ENCODE measurements around the gene GPC4.

Gene GPC4

GRCh38 chrX:133415276-133416105, at the start of gene GPC4:
Gene GPC4 (minus strand): TSS chrX:133415489. CDS start chrX:133414965, 524 bp downstream.
- peak; percentile 71 for DNase-seq

DNA sequence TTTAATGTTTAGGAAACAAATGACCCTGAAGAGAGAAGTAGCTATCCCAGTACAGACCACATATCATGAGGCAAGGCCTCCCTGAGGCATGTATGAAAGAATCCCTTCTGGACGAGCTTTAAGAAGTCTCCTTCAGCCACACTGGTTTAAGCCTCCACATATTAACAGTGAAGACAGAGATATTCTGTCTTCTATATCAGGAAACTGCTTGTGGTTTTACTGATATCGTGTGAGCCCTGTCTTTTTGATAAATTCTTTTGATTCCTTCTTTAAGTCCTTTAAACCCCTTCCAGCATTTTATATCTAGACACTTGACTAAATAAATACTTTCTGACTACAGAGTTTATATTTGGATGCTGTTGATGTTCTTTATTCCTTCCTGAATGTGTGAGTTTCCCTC, 45.9 kb upstream of the GPC4 start:
- no peak for DNase-seq

DNA sequence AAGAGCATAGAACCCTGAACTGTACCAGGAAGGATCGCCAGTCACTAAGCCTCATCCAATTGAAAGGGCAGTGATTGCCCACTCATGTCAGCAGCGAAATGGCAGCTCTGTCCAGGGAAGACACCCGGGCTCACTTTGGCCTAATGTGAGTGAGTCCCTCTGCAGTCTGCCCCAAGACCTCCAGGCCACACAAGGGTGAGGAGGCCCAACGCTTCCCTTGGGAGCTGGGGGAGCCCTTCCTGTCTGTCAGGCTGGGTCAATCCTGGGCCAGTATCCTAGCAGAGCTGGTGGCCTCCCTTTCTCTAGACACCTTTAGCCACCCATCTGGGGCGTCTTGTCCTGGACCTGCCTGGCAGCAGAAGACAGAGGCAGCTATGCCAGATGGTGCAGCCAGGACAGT, 39.6 kb upstream of the GPC4 start:
- DNase-seq, result no peak

- DNase-seq, result no peak
Observed at GRCh38 chrX:133454491-133454914, 39.2 kb upstream of the GPC4 start.

DNA sequence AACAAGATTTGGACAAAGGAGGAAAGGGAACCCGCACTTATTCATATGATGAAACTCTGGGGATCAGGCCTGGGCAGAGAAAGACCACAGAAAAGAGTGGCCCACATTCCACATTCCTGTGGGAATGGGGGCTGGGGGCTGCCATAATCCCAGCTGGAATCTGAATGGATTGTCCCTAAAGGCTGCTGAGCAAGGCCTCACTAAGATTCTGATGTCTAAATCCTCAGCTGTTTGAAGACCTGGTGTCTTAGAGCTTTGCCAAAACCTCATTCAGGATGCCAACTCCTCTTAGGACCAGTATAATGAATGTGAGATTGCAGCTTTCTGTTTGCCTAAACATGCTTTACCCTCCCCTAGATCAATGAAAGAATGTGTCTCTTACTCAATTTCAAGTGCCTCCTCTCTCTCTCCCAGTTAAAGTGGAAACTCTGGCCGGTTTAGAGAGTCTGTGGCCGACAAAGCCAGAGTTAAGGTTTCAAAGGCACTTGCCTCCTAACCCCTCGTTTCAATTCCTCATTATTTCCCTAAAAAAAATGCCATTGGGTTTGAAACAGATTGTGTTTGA, 33.3 kb upstream of the GPC4 start:
- DNase-seq, result peak; percentile 74

GRCh38 chrX:133444952-133445831, 29.9 kb upstream of the GPC4 start:
- no peak for DNase-seq

DNA sequence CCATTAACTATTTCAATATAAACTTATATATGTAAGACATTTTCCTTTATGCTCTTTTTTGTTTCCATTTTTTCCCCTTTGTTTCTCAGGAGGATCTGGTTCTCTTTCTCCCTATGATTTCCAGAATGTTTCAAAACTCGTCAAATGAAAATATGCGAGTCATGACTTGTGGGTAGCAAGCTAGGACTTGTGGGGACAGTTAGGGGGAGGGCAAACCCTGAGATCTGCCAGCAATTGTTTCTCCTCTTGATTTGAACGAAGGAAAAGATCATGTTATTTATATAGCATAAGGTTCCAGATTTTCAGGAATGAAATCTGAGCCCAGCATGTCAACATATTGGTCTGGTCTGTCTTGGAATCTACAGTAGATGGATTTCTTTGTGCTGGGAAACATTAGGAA, 28.9 kb upstream of the GPC4 start:
- DNase-seq, result peak; percentile 41

DNA sequence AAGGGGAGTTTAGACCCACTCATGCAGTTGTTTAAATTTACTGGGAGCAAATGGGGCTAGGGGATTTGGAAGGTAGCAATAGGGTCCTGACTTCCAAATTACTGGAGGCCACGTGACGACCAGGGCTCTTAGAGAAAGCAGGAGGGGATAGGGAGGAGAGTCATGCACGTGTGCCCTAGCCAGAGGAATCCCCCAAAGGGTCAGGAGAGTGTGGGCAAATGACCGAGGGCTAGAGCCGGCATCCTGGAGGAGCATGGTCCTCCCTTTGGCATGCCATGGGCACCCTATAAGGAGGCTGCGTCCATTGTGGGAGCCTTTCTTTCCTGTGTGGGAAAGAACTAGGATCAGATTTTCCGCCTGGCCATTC, 25.5 kb upstream of the GPC4 start:
- DNase-seq, result no peak

DNA sequence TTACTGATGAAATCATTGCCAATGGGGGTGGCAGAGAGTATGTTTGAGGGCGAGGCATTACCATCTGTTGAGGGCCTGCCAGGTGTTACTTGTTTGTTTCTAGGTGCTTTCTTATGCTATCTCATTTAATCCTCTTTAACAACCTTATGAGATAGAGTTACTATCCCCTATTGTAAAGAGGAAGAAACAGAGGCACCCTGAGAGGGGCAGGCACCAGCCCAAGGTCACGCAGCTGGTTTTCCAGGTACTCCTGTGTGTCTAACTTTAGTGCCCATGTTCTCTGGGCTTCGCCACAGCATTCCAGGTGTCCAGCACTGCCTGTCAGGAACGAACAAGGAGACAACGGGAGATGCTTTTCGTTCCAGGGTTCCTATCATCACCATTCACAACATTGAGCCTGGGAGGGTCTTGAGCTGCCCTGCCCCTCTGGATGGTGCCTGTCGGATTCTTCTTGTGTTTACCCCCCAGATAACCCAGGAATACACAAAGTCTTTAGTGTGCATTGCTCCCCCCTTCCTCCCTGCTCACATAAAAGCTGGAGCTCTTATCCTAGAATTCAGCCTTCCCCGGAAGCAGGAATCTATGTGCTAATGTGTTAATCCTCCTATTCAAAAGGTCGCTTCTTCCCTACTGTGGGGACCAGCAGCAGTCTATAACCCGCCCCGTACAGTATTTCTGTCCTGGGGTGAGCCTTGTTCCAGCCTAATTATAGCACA, 24.9 kb upstream of the GPC4 start:
- no peak for DNase-seq

GRCh38 chrX:133437766-133438165, 22.5 kb upstream of the GPC4 start:
- no peak for DNase-seq

DNA sequence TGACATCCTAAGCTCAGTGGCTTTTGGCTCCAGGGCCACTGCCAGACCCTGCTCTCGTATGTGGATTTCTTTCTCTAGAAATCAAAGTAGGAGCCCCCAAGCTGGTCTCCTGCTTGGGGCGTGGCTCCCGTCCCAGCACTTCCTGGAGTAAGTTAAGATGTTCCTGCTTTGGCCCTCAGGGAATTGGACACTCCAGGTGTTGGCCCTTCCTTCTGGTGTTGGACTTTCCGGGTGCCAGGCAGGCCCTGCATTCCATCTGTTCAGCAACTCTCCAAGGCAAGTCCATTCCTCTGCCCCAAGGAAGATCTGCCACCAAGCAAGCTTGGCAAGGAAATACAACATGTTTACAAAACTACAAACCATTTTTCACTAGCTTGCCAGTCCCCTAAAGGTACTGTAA, 22.1 kb upstream of the GPC4 start:
- no peak for DNase-seq

DNA sequence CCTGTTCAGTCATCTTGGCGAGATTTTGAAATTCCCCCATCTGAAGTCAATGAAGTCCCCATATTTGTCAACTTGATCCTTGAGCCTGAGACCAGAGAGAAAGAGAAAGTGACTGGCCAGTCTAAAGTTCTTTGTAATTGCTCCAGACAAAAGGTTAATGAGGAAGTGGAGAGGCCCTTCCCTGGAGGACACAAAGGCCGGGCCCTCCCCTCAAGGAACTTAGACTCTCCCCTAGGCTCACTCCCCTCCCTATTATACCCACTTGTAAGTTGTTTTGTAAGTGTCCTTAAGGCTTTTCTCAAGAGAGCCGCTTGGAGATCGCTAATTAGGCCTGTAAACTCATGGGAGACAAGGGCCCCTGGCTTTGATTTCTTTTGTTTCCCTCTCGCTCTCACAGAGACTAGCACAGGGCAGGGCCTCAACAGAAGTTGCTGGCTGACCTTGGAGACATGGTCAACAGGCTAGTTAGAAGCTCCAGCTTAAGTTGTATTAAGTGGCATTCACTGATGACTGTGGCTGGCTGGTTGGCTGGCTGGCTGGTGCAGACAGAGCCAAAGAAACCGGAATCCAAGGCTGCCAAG, 20.3 kb upstream of the GPC4 start:
- DNase-seq, result no peak

DNA sequence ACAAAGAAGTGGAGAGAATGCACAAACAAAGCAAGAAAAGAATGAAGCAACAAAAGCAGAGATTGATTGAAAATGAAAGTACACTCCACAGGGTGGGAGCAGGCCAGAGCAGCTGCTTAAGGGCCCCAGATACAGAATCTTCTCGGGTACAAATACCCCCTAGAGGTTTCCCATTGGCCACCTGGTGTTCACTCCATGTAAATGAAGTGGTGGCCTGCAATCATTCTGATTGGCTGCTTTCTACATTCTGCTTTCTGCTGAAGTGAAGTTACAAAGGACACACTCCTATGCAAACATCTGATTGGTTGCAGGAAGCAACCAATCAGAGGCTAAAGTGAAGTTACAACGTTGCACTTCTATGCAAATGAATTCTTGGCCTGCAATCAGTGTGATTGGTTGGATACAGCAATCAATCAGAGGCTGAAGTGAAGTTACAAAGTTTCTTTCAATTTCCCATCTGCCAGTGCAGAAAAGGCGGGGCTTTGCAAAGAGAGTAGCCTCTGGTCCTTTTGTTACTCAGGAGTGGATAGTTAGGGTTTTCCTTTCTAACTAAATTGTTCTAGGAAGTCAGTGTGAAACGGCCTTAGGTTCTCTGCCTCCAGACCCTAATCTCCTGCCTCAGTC, 19.0 kb upstream of the GPC4 start:
- DNase-seq, result no peak

GRCh38 chrX:133419911-133420310, 4.6 kb upstream of the GPC4 start:
- DNase-seq, result no peak

DNA sequence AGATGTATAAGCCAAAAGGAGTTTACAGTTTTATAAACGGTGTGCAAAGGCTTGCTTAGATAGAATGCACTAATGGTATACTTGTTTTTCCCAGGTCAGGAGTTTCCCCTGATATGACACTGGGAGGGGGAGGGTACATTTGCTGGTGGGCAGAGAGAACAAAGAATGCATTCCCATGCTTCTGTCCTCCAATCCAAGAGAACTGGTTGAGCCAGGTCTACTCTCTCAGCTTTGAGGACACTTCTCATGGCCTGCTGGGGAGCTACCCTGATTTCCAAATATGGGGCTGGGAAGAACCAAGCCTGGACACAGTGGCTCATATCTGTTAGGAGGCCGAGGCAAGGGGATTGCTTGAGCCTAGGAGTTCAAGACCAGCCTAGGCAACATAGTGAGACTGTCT, 3.3 kb upstream of the GPC4 start:
- no peak for DNase-seq

GRCh38 chrX:133417364-133417763, 2.1 kb upstream of the GPC4 start:
- DNase-seq, result no peak

DNA sequence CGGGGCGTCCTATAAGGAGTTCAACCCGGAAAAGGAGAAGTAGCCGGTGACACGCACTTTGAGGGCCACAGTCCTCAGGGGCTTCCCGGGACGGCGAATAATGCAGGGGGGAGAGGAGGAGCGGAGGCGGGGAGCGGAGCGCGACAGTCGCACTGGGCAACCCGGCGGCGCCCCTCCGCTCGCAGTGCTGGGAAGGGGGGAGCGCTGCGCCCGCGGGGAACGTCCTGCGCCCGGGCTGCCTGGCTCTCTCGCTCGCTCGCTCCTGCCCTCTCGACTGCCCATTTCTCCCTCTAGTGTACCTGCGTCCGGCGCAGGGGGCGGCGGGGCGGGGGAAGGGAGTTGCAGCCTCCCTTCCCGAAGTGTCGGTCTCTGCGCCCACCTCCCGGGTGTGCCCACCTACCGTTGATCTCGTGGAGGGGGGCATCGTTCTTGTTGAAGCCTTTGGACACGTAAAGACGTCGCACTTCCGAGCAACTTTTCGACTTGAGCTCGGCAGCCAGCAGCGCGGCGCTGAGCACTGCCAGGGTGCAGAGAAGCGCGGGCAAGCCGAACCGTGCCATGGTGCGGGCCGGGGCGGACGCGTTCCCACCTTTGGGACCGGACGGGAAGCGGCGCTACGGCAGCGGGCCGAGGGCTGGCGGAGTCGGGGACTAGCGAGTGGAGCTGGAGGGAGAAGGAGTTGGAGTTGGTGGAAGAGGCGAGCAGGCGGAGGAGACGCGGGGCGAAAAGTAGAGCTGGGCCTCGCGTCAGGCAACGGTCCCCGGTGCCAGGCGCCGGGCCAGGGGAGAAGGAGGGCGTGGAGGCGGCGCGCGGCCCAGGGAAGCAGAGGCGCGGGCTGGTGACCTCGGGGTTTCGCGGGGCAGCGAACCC, 648 bp downstream of the GPC4 start:
- DNase-seq, result no peak

DNA sequence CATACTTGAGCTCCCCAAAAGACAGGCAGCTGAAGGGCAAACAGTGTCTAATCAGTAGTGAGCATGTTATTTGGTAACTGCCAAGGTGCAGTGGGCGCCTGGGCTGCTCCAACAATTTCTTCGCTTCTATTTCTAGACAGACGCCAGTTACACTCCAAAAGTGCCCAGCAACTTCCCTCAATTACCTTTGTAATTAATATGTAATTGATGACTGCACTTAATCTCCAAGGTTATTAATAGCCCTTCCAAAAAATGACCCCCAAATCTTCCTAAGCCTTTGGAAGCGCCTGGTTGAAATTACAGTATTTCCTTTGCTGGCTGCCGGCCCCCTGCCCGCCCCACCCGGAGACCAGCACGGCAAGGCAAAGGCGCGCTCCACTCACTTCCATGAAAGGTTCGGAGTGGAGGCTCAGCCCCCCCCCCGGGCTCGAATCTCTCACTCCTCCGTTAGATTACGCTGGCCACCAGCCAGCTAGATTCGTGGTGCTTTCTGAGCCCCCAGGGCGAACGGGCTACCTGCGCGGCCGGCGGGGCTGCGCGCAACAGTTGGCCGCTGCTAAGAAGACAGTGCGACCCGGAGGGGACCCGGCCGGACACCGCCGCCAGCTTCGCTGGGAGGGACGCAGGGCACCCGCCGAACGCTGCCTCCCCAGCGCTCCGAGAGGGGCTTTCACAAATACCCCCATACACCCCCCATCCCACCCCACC, 1.9 kb downstream of the GPC4 start:
- DNase-seq, result no peak

DNA sequence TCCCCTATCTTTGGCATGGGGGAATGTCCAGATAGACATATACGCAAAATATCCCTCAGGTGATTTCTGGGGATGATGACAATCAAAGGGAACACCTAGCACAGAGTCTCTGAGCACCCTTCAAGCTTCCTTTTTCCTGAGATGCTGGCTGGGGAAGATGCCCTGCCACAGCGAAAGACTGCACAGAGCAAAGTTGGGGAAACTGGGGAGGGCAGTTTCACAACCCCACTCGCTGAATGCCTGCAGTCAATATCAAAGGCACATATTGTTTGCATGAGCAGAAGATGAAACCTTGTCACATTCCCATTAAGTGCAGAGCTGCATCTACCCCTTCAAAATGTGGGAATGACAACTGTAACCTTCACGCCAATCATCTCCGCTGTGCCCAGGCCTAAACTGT, 2.6 kb downstream of the GPC4 start:
- DNase-seq, result no peak

DNA sequence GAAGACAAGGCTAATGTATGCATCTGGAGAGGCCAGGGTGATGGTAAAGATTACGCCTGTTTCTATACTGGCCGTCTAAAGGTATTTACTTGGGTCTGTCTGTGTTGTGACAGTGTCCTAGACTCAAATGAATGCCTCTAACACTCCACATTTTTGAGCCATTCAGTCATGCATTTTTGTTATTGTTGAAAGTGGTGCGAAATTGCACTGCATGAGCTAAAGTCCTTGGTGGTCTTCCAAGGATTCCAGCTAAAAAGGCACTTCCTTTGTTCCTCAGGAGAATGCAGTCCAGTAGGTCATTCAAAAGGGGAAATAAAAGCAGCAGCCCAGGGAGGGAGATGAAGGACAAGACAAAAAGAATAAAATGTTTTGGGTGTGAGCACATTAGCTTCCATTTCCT, 3.0 kb downstream of the GPC4 start:
- peak; percentile 83 for DNase-seq

DNA sequence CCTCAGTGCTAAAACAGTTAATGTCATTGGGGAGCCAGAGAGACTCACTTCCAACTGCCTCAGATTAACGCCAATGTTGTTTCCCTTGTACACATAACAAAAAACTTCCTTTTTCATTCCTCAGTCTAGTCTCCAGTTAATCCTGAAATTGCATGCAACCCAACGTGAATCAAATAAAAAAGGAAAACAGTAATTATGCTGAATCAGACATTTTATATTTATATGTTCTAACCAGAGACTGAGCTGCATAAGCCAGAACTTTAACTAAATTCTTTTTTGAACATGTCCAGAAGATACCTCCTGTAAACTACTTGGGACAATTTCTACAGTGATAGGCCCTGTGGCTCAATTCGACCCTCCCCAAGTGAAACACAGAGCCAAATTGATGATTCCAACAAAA, 4.7 kb downstream of the GPC4 start:
- no peak for DNase-seq

Data from fibroblast of upper back skin (primary cell).